PC-3 (cell line): ENCODE measurements around the gene GPR42. TPM values are rescaled to one million over a fixed set of nuclear protein-coding genes. Genes with fewer than 3 reads are reported as not detected.
"Not testable (repeated sequence)": the region's sequence is repeated elsewhere in the genome, so short reads cannot be mapped to it uniquely, and the experiment has no call there.

Experiments used
- ATAC-seq: fragments of 200-7000 bp; cut with Tn5 transposase; 2 replicates; pipeline ENCODE4 v1.9.1; 2020; ENCODE audit warnings: mild to moderate bottlenecking, moderate library complexity
- BruUV-seq: library from RNA; stranded (reverse); fragments of 400-500 nt; replicated peaks from 2 replicates; lab custom pipeline; 2021; lab: Mats Ljungman, UMichigan
- CTCF ChIA-PET: fragments of 300-600 bp; sonication (Branson Sonifier 250); formaldehyde crosslinking; loops from one replicate; lab custom pipeline; 2022; ENCODE audit warnings: antibody characterized with exemption; lab: Charles Lee
- POLR2A ChIA-PET: fragments of 300-600 bp; sonication (Branson Sonifier 250); formaldehyde crosslinking; loops from one replicate; lab custom pipeline; 2022; ENCODE audit warnings: antibody characterized with exemption; ENCODE audit not compliant: unreplicated experiment; lab: Charles Lee
- DNase-seq: peaks from one replicate; pipeline ENCODE4 v3.0.0-alpha.2; 2015
- H2AFZ ChIP-seq: fragments of 300-600 bp; sonication (generic); 2 replicates; pipeline ENCODE4 v1.6.0; 2016; ENCODE audit warnings: antibody characterized with exemption, low read length
- H3F3A ChIP-seq: fragments of 300-600 bp; sonication (generic); one replicate; pipeline ENCODE4 v1.6.0; 2017; ENCODE audit warnings: antibody characterized with exemption, low read length, control low read depth, mild to moderate bottlenecking; ENCODE audit not compliant: unreplicated experiment
- H3K27ac ChIP-seq: fragments of 300-600 bp; sonication (generic); 2 replicates; pipeline ENCODE4 v1.5.1; 2016; ENCODE audit warnings: mild to moderate bottlenecking, low read length
- H3K27me3 ChIP-seq: fragments of 300-600 bp; sonication (generic); 2 replicates; pipeline ENCODE4 v1.6.1; 2016; ENCODE audit warnings: low read length, mixed read lengths
- H3K36me3 ChIP-seq: fragments of 300-600 bp; sonication (generic); 2 replicates; pipeline ENCODE4 v1.6.1; 2016; ENCODE audit warnings: low read depth, mixed run types, low read length, mixed read lengths
- H3K4me1 ChIP-seq: fragments of 300-600 bp; sonication (generic); 2 replicates; pipeline ENCODE4 v1.5.1; 2016; ENCODE audit warnings: low read length; ENCODE audit not compliant: insufficient read depth
- H3K4me2 ChIP-seq: fragments of 300-600 bp; sonication (generic); 2 replicates; pipeline ENCODE4 v1.6.0; 2016; ENCODE audit warnings: low read length
- H3K4me3 ChIP-seq: fragments of 300-600 bp; sonication (generic); 2 replicates; pipeline ENCODE4 v1.5.1; 2016; ENCODE audit warnings: mild to moderate bottlenecking, low read length, mixed read lengths
- H3K79me2 ChIP-seq: fragments of 300-600 bp; sonication (generic); 2 replicates; pipeline ENCODE4 v1.6.1; 2017; ENCODE audit warnings: low read length, mixed read lengths
- H3K9ac ChIP-seq: fragments of 300-600 bp; sonication (generic); 2 replicates; pipeline ENCODE4 v1.6.0; 2016; ENCODE audit warnings: mild to moderate bottlenecking, low read length
- H3K9me2 ChIP-seq: fragments of 300-600 bp; sonication (generic); replicated peaks from 2 replicates; pipeline ENCODE4 v1.6.1; 2016; ENCODE audit warnings: mixed run types, low read length, mixed read lengths
- H3K9me3 ChIP-seq: fragments of 300-600 bp; sonication (generic); 2 replicates; pipeline ENCODE4 v1.6.1; 2016; ENCODE audit warnings: low read length, mixed read lengths
- H4K20me1 ChIP-seq: fragments of 300-600 bp; sonication (generic); 2 replicates; pipeline ENCODE4 v1.6.1; 2016; ENCODE audit warnings: low read length, mixed read lengths
- EZH2 ChIP-seq: fragments of 300-600 bp; sonication (generic); IDR thresholded peaks from one replicate; pipeline ENCODE4 v1.6.1; 2017; ENCODE audit warnings: antibody characterized with exemption, mild to moderate bottlenecking, low read length; ENCODE audit not compliant: unreplicated experiment
- EZH2phosphoT487 ChIP-seq: fragments of 300-600 bp; sonication (generic); IDR thresholded peaks from 2 replicates; pipeline ENCODE4 v1.6.1; 2018; ENCODE audit warnings: mild to moderate bottlenecking, antibody characterized with exemption, low read length, borderline replicate concordance
- intact Hi-C: fragments of 100-400 bp; cut with micrococcal nuclease; formaldehyde crosslinking; loops from 2 replicates; pipeline ENCODE4 v1.9.0; 2023
- total RNA-seq: library from RNA; depleted of rRNA; stranded (reverse); fragments of >200 nt; gene quantifications from 2 replicates; pipeline ENCODE4 v1.2.3, GENCODE V29; 2014
- TF ChIP-seq, protein P1 (sequence below): fragments of 300-600 bp; sonication (generic); conservative IDR thresholded peaks from 2 replicates; pipeline ENCODE4 v1.5.1; 2017; ENCODE audit warnings: antibody characterized with exemption, low read depth, mild to moderate bottlenecking, low read length

GPR42 gene
- total RNA-seq, 1 experiment from 2014 or later = not detected

DNA sequence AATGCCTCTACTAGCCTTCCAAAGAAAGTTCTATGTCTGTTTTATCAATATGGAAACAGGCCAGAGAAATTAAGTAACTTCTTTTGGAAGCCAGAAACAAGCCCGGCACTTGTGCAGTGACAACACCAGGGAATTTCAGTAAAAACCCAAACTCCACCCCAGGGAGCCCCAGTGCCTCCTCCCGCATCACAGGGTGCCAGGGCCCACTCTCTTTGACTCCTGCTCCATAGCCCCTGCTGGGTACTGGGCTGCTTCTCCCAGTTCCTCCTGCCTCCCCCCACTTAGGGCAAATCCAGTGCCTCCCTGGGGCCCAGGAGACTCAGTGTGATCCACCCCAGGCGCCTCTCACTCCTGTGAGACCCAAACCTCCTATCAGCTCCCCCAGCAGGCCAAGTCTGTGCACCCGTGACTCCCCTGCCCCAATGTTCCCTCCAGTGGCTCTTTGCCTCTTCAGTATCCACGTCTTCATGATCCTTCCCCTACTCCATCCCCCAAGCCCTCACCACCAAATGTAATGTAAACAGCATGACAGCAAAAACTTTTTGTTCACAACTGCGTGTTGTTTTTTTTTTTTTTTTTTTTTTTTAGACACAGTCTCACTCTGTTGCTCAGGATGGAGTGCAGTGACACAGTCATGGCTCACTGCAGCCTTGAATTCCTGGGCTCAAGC lies 14.9 kb upstream of the GPR42 start:
- intact Hi-C loops = no loop called here
- no TSS peak for BruUV-seq
- TF ChIP-seq, protein P1, sequence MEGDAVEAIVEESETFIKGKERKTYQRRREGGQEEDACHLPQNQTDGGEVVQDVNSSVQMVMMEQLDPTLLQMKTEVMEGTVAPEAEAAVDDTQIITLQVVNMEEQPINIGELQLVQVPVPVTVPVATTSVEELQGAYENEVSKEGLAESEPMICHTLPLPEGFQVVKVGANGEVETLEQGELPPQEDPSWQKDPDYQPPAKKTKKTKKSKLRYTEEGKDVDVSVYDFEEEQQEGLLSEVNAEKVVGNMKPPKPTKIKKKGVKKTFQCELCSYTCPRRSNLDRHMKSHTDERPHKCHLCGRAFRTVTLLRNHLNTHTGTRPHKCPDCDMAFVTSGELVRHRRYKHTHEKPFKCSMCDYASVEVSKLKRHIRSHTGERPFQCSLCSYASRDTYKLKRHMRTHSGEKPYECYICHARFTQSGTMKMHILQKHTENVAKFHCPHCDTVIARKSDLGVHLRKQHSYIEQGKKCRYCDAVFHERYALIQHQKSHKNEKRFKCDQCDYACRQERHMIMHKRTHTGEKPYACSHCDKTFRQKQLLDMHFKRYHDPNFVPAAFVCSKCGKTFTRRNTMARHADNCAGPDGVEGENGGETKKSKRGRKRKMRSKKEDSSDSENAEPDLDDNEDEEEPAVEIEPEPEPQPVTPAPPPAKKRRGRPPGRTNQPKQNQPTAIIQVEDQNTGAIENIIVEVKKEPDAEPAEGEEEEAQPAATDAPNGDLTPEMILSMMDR = no peak
- TF ChIP-seq EZH2phosphoT487 = no peak
- Histone ChIP-seq H2AFZ (no peak overlapping the region), H3K4me1 (no peaks in the 10 kb centered on the region), H3F3A (no peaks in the 10 kb centered on the region), H3K27me3 (peaks cover 10% of the 10 kb centered on the region; the same call in 1 of the 2 replicates), H3K9ac (no peak overlapping the region), H3K36me3 (no peaks in the 10 kb centered on the region; the same call in 1 of the 2 replicates), H3K9me2 (no peaks in the 10 kb centered on the region), H3K4me2 (no peak overlapping the region), H3K4me3 (no peak overlapping the region), H3K79me2 (no peaks in the 10 kb centered on the region), H4K20me1 (no peaks in the 10 kb centered on the region), H3K9me3 (no peaks in the 10 kb centered on the region), H3K27ac (no peak overlapping the region)
- ChIA-PET CTCF (interaction anchor here (0.7 kb wide), 1 partner anchor 113 kb away, joined by 3 read pairs; no protein-coding TSS in a partner anchor), POLR2A (no interaction called here)
- DNase-seq = no peak
- ATAC-seq = no peak

DNA sequence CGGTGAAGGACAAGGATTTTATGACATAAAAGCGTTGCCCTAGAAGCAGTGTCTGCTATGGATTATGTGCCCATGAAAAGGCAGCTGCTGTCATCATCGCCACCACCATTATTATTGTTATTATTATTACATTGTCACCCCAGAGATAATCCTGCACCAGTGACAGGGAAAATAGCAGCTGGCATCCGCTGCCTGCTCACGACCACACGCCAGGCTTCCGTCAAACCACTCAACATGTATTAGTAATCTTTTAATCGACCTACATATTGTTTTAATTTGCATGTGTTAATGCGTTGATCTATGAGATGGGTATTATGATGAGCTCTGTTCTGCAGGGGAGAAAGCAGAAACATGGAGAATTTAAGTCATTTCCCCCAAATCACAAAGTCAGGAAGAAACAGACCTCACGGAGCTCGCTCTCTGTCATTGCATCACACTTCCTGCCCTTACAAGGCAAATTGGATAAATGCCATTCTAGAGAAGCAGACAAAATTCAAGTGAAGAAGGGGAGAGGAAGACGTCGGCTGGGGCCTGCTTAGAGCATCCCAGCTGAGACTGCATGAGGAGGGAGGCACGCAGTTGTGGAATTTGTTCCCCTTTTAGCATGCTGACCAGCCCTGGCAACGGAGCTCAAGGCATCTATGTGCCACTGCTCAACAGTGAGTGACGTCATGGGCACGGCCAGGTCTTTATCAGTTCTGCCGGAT lies 12.8 kb upstream of the GPR42 start, which contains the start of gene FFAR3:
FFAR3 (plus strand) TSS at position 594 of the 707 bp plus-strand sequence. CDS start 431 bp downstream, outside the sequence.
- H3K9ac ChIP-seq = no peak within 1 kb of the TSS
- no peaks in the 10 kb centered on the region for H3K9me2 ChIP-seq
- H3F3A ChIP-seq = no peaks in the 10 kb centered on the region
- TF ChIP-seq EZH2 (no peak), EZH2phosphoT487 (no peak)
- TF ChIP-seq, protein P1 = no peak
- H3K36me3 ChIP-seq = no peaks in the 10 kb centered on the region
- no peak within 1 kb of the TSS for H3K4me3 ChIP-seq
- BruUV-seq = no TSS peak
- no peaks in the 10 kb centered on the region for H3K79me2 ChIP-seq
- CTCF ChIA-PET = no interaction called here
- ATAC-seq (no peak), DNase-seq (no peak)
- no peaks in the 10 kb centered on the region for H3K4me1 ChIP-seq
- no peak within 1 kb of the TSS for H3K27ac ChIP-seq
- H3K27me3 ChIP-seq = peaks cover 10% of the 10 kb centered on the region; the same call in 1 of the 2 replicates
- no peak within 1 kb of the TSS for H2AFZ ChIP-seq
- intact Hi-C loops = no loop called here
- H4K20me1 ChIP-seq = no peaks in the 10 kb centered on the region
- H3K9me3 ChIP-seq = no peaks in the 10 kb centered on the region
- H3K4me2 ChIP-seq = no peak within 1 kb of the TSS
- POLR2A ChIA-PET = no interaction called here

DNA sequence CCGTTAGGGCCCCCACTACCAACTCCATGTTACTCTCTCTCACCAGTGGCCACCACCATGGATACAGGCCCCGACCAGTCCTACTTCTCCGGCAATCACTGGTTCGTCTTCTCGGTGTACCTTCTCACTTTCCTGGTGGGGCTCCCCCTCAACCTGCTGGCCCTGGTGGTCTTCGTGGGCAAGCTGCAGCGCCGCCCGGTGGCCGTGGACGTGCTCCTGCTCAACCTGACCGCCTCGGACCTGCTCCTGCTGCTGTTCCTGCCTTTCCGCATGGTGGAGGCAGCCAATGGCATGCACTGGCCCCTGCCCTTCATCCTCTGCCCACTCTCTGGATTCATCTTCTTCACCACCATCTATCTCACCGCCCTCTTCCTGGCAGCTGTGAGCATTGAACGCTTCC lies 12.0 kb upstream of the GPR42 start:
- H2AFZ ChIP-seq, DNase-seq, CTCF ChIA-PET, H3K9me3 ChIP-seq, H4K20me1 ChIP-seq, ATAC-seq, H3K4me1 ChIP-seq, H3K79me2 ChIP-seq, H3K27me3 ChIP-seq, H3K4me3 ChIP-seq, intact Hi-C loops, POLR2A ChIA-PET, H3K27ac ChIP-seq, H3K4me2 ChIP-seq, H3K9ac ChIP-seq, H3K9me2 ChIP-seq, H3K36me3 ChIP-seq, BruUV-seq, H3F3A ChIP-seq: not testable (repeated sequence)

DNA sequence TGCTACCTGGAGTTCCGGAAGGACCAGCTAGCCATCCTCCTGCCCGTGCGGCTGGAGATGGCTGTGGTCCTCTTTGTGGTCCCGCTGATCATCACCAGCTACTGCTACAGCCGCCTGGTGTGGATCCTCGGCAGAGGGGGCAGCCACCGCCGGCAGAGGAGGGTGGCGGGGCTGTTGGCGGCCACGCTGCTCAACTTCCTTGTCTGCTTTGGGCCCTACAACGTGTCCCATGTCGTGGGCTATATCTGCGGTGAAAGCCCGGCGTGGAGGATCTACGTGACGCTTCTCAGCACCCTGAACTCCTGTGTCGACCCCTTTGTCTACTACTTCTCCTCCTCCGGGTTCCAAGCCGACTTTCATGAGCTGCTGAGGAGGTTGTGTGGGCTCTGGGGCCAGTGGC lies 11.5 kb upstream of the GPR42 start:
- POLR2A ChIA-PET, H3K9me2 ChIP-seq, H3K4me1 ChIP-seq, H3K27me3 ChIP-seq, CTCF ChIA-PET, H3F3A ChIP-seq, H3K79me2 ChIP-seq, ATAC-seq, H3K4me2 ChIP-seq, H4K20me1 ChIP-seq, H3K36me3 ChIP-seq, H3K9ac ChIP-seq, intact Hi-C loops, H3K9me3 ChIP-seq, H2AFZ ChIP-seq, H3K4me3 ChIP-seq, DNase-seq, H3K27ac ChIP-seq, BruUV-seq: not testable (repeated sequence)

DNA sequence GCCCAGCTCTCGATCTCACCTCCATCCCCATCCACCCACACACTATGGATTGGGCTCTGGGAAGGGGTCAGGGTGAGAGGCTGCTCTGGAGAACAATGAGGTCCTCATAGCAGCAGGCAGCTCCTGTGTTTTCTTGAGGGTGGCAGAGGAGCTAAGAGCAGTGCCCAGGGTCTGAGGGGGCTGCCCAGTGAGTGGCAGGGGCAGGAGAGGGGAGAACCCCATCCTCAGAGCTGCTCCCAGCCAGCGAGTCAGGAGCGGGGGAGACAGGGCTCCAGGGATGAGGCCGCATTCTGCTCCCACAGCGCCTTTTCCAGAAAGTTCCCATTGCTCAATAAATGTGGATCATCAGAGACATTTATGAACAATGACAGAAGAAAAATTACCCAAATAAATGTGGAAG lies 10.8 kb upstream of the GPR42 start:
- H3K9me2 ChIP-seq, H3K9me3 ChIP-seq, H2AFZ ChIP-seq, DNase-seq, POLR2A ChIA-PET, H3K4me3 ChIP-seq, H3K27me3 ChIP-seq, H3K36me3 ChIP-seq, H3K27ac ChIP-seq, H4K20me1 ChIP-seq, ATAC-seq, intact Hi-C loops, H3K79me2 ChIP-seq, H3F3A ChIP-seq, H3K4me2 ChIP-seq, H3K9ac ChIP-seq, H3K4me1 ChIP-seq, CTCF ChIA-PET, BruUV-seq: not testable (repeated sequence)
